NT2/D1 (cell line): Measurements from ENCODE around the gene C10orf90.

Experiments used
- SUZ12 ChIP-seq: IDR thresholded peaks from 2 replicates; pipeline ENCODE4 v1.6.1; 2011; ENCODE audit not compliant: insufficient read length, insufficient read depth; ENCODE audit errors: extremely low read depth
- YY1 ChIP-seq: IDR thresholded peaks from 2 replicates; pipeline ENCODE4 v1.6.1; 2011; ENCODE audit not compliant: insufficient read length, insufficient read depth
- ZNF274 ChIP-seq: IDR thresholded peaks from 2 replicates; pipeline ENCODE4 v1.6.1; 2011; ENCODE audit warnings: mild to moderate bottlenecking, low read depth, low read length

- TF ChIP-seq ZNF274, result no peak
- TF ChIP-seq YY1, result no peak
- no peak for TF ChIP-seq SUZ12
Measured at GRCh38 chr10:126704649-126705048, 34.2 kb upstream of the C10orf90 start.
